H1 (cell line): ENCODE measurements around the gene OCSTAMP. TPM values are rescaled to one million over a fixed set of nuclear protein-coding genes. Genes with fewer than 3 reads are reported as not detected.

ENCODE experiments used
- CTCF ChIA-PET: fragments of 300-600 bp; sonication (Branson Sonifier 250); formaldehyde crosslinking; loops from one replicate; lab custom pipeline; 2021; ENCODE audit not compliant: partially characterized antibody; lab: Charles Lee
- POLR2A ChIA-PET: fragments of 300-600 bp; sonication (Branson Sonifier 250); formaldehyde crosslinking; loops from one replicate; lab custom pipeline; 2021; ENCODE audit warnings: inconsistent platforms; ENCODE audit not compliant: partially characterized antibody; lab: Charles Lee
- DNase-seq, 2 experiments: peaks; one replicate each; pipeline versions ENCODE4 v3.0.0 to v3.0.0-alpha.2; 2010 to 2022; ENCODE audit warnings: low spot score in 2 of 2, low read depth in 1 of 2, mixed read lengths in 1 of 2
- FAIRE-seq: peaks from 2 replicates; lab custom pipeline; 2011; peaks lifted over from hg19 to GRCh38; lab: Jason Lieb, UNC
- H2AFZ ChIP-seq: 2 replicates; pipeline ENCODE4 v1.8.1; 2012; ENCODE audit warnings: low read length, inconsistent platforms
- H2AK5ac ChIP-seq: 2 replicates; pipeline ENCODE4 v1.6.1; 2013; ENCODE audit warnings: low read depth, low read length
- H2BK120ac ChIP-seq: replicated peaks from 2 replicates; pipeline ENCODE3; 2013; ENCODE audit warnings: low read depth, low read length, inconsistent platforms
- H2BK12ac ChIP-seq: 2 replicates; pipeline ENCODE4 v1.6.1; 2013; ENCODE audit warnings: low read depth, low read length
- H2BK15ac ChIP-seq: 2 replicates; pipeline ENCODE4 v1.6.1; 2013; ENCODE audit warnings: low read length
- H2BK20ac ChIP-seq: 2 replicates; pipeline ENCODE4 v1.6.1; 2013; ENCODE audit warnings: low read length
- H2BK5ac ChIP-seq: 2 replicates; pipeline ENCODE4 v1.6.1; 2013; ENCODE audit warnings: low read depth, low read length
- H3K14ac ChIP-seq: 2 replicates; pipeline ENCODE4 v1.6.1; 2013; ENCODE audit warnings: inconsistent platforms; ENCODE audit not compliant: insufficient read length
- H3K18ac ChIP-seq: 2 replicates; pipeline ENCODE4 v1.6.1; 2013; ENCODE audit warnings: low read length; ENCODE audit errors: extremely low read depth
- H3K23ac ChIP-seq: 2 replicates; pipeline ENCODE4 v1.6.1; 2013; ENCODE audit warnings: inconsistent platforms; ENCODE audit not compliant: insufficient read length
- H3K23me2 ChIP-seq: 2 replicates; pipeline ENCODE4 v1.6.1; 2013; ENCODE audit warnings: low read depth, low read length
- H3K27ac ChIP-seq: 2 replicates; pipeline ENCODE4 v1.6.1; 2011; ENCODE audit warnings: low read depth, low read length, inconsistent platforms
- H3K27me3 ChIP-seq, 4 experiments: replicated peaks in 1 of 4; 1 replicate in 1 of 4; 2 replicates in 3 of 4; pipeline versions ENCODE4 v1.6.1 to v1.8.1; 2011 to 2013; ENCODE audit warnings: low read length in 3 of 4, mild to moderate bottlenecking in 3 of 4, inconsistent platforms in 2 of 4, mixed read lengths in 2 of 4, moderate library complexity in 1 of 4; ENCODE audit not compliant: control insufficient read depth in 3 of 4, insufficient read depth in 3 of 4; ENCODE audit errors: extremely low read depth in 1 of 4
- H3K36me3 ChIP-seq, 4 experiments: 2 replicates each; pipeline versions ENCODE4 v1.6.1 to v1.8.1; 2011 to 2013; ENCODE audit warnings: mild to moderate bottlenecking in 4 of 4, low read length in 3 of 4, moderate library complexity in 2 of 4, control low read depth in 1 of 4, inconsistent platforms in 1 of 4; ENCODE audit not compliant: insufficient read depth in 4 of 4, control insufficient read depth in 2 of 4
- H3K4ac ChIP-seq: replicated peaks from 2 replicates; pipeline ENCODE3; 2013; ENCODE audit warnings: low read length, low read depth, mixed read lengths, inconsistent platforms; ENCODE audit not compliant: insufficient read length
- H3K4me1 ChIP-seq, 4 experiments: replicated peaks in 1 of 4; 1 replicate in 1 of 4; 2 replicates in 3 of 4; pipeline versions ENCODE4 v1.6.1 to v1.8.1; 2011 to 2013; ENCODE audit warnings: low read length in 3 of 4, inconsistent platforms in 2 of 4, mixed read lengths in 1 of 4; ENCODE audit not compliant: insufficient read depth in 4 of 4, control insufficient read depth in 3 of 4
- H3K4me2 ChIP-seq, 2 experiments: 2 replicates each; pipeline versions ENCODE4 v1.6.1 to v1.8.1; 2011 to 2013; ENCODE audit warnings: low read depth in 2 of 2, low read length in 2 of 2, control low read depth in 1 of 2, inconsistent platforms in 1 of 2, mild to moderate bottlenecking in 1 of 2; ENCODE audit not compliant: insufficient read depth in 1 of 2
- H3K4me3 ChIP-seq, 4 experiments: fragments of 200-600, 300-600 bp in 1 of 4; sonication (generic), shearing (Covaris generic), sonication (Bioruptor Twin) in 1 of 4; 2 replicates each; pipeline versions ENCODE4 v1.5.1 to v1.8.1; 2011 to 2016; ENCODE audit warnings: low read length in 4 of 4, low read depth in 3 of 4, control low read depth in 2 of 4, inconsistent platforms in 2 of 4, mild to moderate bottlenecking in 2 of 4, mixed read lengths in 1 of 4, moderate library complexity in 1 of 4; ENCODE audit not compliant: insufficient read depth in 2 of 4; ENCODE audit errors: extremely low read depth in 1 of 4
- H3K56ac ChIP-seq: replicated peaks from 2 replicates; pipeline ENCODE3; 2013; ENCODE audit warnings: low read depth, mild to moderate bottlenecking, mixed read lengths, low read length, inconsistent platforms; ENCODE audit not compliant: insufficient read length
- H3K79me1 ChIP-seq: 2 replicates; pipeline ENCODE4 v1.6.1; 2013; ENCODE audit warnings: low read depth, low read length, control low read depth
- H3K79me2 ChIP-seq, 2 experiments: 2 replicates each; pipeline versions ENCODE4 v1.6.1 to v1.8.1; 2012 to 2013; ENCODE audit warnings: low read length in 2 of 2, mild to moderate bottlenecking in 2 of 2, inconsistent platforms in 1 of 2; ENCODE audit not compliant: insufficient read depth in 2 of 2, control insufficient read depth in 1 of 2
- H3K9ac ChIP-seq, 4 experiments: replicated peaks in 1 of 4; 1 replicate in 1 of 4; 2 replicates in 3 of 4; pipeline versions ENCODE4 v1.6.1 to v1.8.1; 2011 to 2013; ENCODE audit warnings: low read depth in 3 of 4, low read length in 3 of 4, control low read depth in 2 of 4, mild to moderate bottlenecking in 2 of 4, moderate library complexity in 2 of 4, inconsistent platforms in 1 of 4; ENCODE audit errors: extremely low read depth in 1 of 4
- H3K9me3 ChIP-seq, 2 experiments: 2 replicates each; pipeline versions ENCODE4 v1.6.1 to v1.8.1; 2012 to 2013; ENCODE audit warnings: mild to moderate bottlenecking in 2 of 2, moderate library complexity in 2 of 2, control low read depth in 1 of 2, inconsistent platforms in 1 of 2, low read depth in 1 of 2, low read length in 1 of 2, mixed read lengths in 1 of 2; ENCODE audit not compliant: insufficient read depth in 2 of 2
- H4K20me1 ChIP-seq, 2 experiments: replicated peaks in 1 of 2; 2 replicates each; pipeline versions ENCODE3 to v1.8.1; 2011 to 2013; ENCODE audit warnings: inconsistent platforms in 2 of 2, low read length in 2 of 2, mild to moderate bottlenecking in 1 of 2; ENCODE audit not compliant: insufficient read depth in 2 of 2, control insufficient read depth in 1 of 2
- H4K5ac ChIP-seq: 2 replicates; pipeline ENCODE4 v1.6.1; 2013; ENCODE audit warnings: low read length, low read depth, mixed read lengths, inconsistent platforms; ENCODE audit not compliant: insufficient read length
- H4K8ac ChIP-seq: 2 replicates; pipeline ENCODE4 v1.8.0; 2013; ENCODE audit warnings: mild to moderate bottlenecking, moderate library complexity, low read length, inconsistent platforms; ENCODE audit not compliant: insufficient read depth; ENCODE audit errors: extremely low read depth
- H4K91ac ChIP-seq: replicated peaks from 2 replicates; pipeline ENCODE3; 2013; ENCODE audit warnings: low read length, mixed read lengths, inconsistent platforms; ENCODE audit not compliant: insufficient read length
- ATF2 ChIP-seq: IDR thresholded peaks from 2 replicates; pipeline ENCODE4 v1.6.1; 2012; ENCODE audit warnings: low read length, inconsistent platforms
- CHD2 ChIP-seq: IDR thresholded peaks from 2 replicates; pipeline ENCODE4 v1.6.1; 2012; ENCODE audit warnings: low read length, improper control_type of control experiment
- CTCF ChIP-seq, 3 experiments: IDR thresholded peaks; 1 replicate in 2 of 3; 2 replicates in 1 of 3; pipeline versions ENCODE4 v1.5.1 to v1.6.1; 2011; ENCODE audit warnings: low read length in 3 of 3, mild to moderate bottlenecking in 3 of 3, inconsistent platforms in 2 of 3, low read depth in 1 of 3, moderate library complexity in 1 of 3; ENCODE audit not compliant: insufficient read depth in 1 of 3; ENCODE audit errors: control extremely low read depth in 1 of 3
- HDAC6 ChIP-seq: IDR thresholded peaks from one replicate; pipeline ENCODE4 v1.7.1; 2012; ENCODE audit warnings: low read depth, mild to moderate bottlenecking, inconsistent platforms, low read length, moderate library complexity
- KDM5A ChIP-seq: fragments of 200-600 bp; IDR thresholded peaks from 2 replicates; pipeline ENCODE4 v1.7.1; 2012; ENCODE audit warnings: mild to moderate bottlenecking, low read length, inconsistent platforms, mixed read lengths
- RAD21 ChIP-seq, 2 experiments: IDR thresholded peaks in 1 of 2; conservative IDR thresholded peaks in 1 of 2; 2 replicates each; pipeline ENCODE4 v1.6.1; 2011; ENCODE audit warnings: low read depth in 2 of 2, low read length in 2 of 2, improper control_type of control experiment in 1 of 2, inconsistent platforms in 1 of 2, mild to moderate bottlenecking in 1 of 2, moderate library complexity in 1 of 2
- RBBP5 ChIP-seq: IDR thresholded peaks from 2 replicates; pipeline ENCODE4 v1.7.1; 2012; ENCODE audit warnings: low read depth, mild to moderate bottlenecking, inconsistent platforms, low read length, moderate library complexity, borderline replicate concordance
- RNF2 ChIP-seq: fragments of 200-900, 300-1000 bp; sonication (generic); IDR thresholded peaks from 2 replicates; pipeline ENCODE4 v1.7.1; 2016; ENCODE audit warnings: borderline replicate concordance, low read depth, mild to moderate bottlenecking, antibody characterized with exemption, low read length; ENCODE audit not compliant: poor library complexity, severe bottlenecking; ENCODE audit errors: missing control alignments
- WGBS, 2 experiments: shearing (Covaris generic) in 1 of 2; methylation state at CpG; one replicate each; pipeline versions ENCODE4 v1.1.6 to v1.1.7; 2013 to 2015; ENCODE audit warnings: low lambda C conversion rate in 2 of 2, mixed read lengths in 2 of 2, inconsistent platforms in 1 of 2, low coverage in 1 of 2, missing lambda C conversion rate in 1 of 2; ENCODE audit not compliant: insufficient replicate concordance in 2 of 2, insufficient coverage in 1 of 2, insufficient read length in 1 of 2; ENCODE audit errors: extremely low coverage in 1 of 2, missing lambda C conversion rate in 1 of 2; 5-methylcytosine and 5-hydroxymethylcytosine counted together
- polyA plus RNA-seq, 7 experiments: library from polyadenylated mRNA; depleted of rRNA in 3 of 7; stranded (reverse) in 5 of 7; unstranded in 2 of 7; fragments of >200 nt in 5 of 7; fragments of 200-250 nt in 2 of 7; gene quantifications; 1 replicate in 5 of 7; 2 replicates in 1 of 7; 4 replicates in 1 of 7; pipeline versions ENCODE4 v1.2.1 to v1.2.3, GENCODE V29; 2011 to 2013; ENCODE audit warnings: missing spikeins in 2 of 7, mixed read lengths in 2 of 7
- total RNA-seq: library from RNA; stranded (reverse); fragmentation: NEBNext Ultra II Directional; extraction: Animal tissue kit (Norgen Biotek cat#: 25700); gene quantifications from 2 replicates; pipeline ENCODE4 v1.2.1, GENCODE V29; 2021

The OCSTAMP gene
- total and polyA plus RNA-seq, 2 of the 8 experiments (the other 6 are each of a cell fraction or from before 2014, with no cell fraction given), result 0.09 to 0.13 TPM

- no peak overlapping the region for H3K14ac ChIP-seq
- POLR2A ChIA-PET, result interaction anchor here (0.8 to 1.3 kb wide), 3 partner anchors 10 to 15 kb away, joined by 3 read pairs; no protein-coding TSS in a partner anchor
- 75% methylated on average over 2 of the region's 2 CpGs; no CpG with 5 or more reads in 1 of the 2 experiments for WGBS, 2 experiments
- H2BK15ac ChIP-seq, result no peak overlapping the region
- no peak overlapping the region for H3K18ac ChIP-seq
- H3K79me2 ChIP-seq, result no peaks in the 10 kb centered on the region
- H4K91ac ChIP-seq, result no peak overlapping the region
- H3K36me3 ChIP-seq, result no peaks in the 10 kb centered on the region
- H3K4me1 ChIP-seq, result peaks cover 0 to 5% (median 2%) of the 10 kb centered on the region in 4 experiments; a peak in 2 of 7 replicates
- H3K4ac ChIP-seq, result no peak overlapping the region
- no peak overlapping the region for H4K5ac ChIP-seq
- H3K23me2 ChIP-seq, result no peaks in the 10 kb centered on the region
- 0 out of 2 replicates have a peak overlapping the region, but pooled peaks have one; percentile 35 for H2BK20ac ChIP-seq
- H4K20me1 ChIP-seq, result no peaks in the 10 kb centered on the region
- H2BK5ac ChIP-seq, result no peak overlapping the region
- no peak overlapping the region for H2AFZ ChIP-seq
- no peak overlapping the region for H3K9ac ChIP-seq
- H2BK120ac ChIP-seq, result no peak overlapping the region
- H3K23ac ChIP-seq, result no peak overlapping the region
- no peak overlapping the region for H3K56ac ChIP-seq
- no peak for DNase-seq
- CTCF ChIA-PET, result interaction anchor here (0.8 to 7.3 kb wide), 18 partner anchors 10 to 158 kb away, joined by 3 to 48 read pairs (median 4); partner anchors contain the start of gene OCSTAMP
- H3K9me3 ChIP-seq, result no peaks in the 10 kb centered on the region
- H2AK5ac ChIP-seq, result no peak overlapping the region
- no peak overlapping the region for H3K27ac ChIP-seq
- peak; percentile 15 to 42; a peak in 1 of 4 replicates for TF ChIP-seq RAD21 (IDR thresholded peaks at IDR 0.05 in 1 of 2, conservative IDR thresholded peaks at IDR 0.05 in 1 of 2; ENCODE audit: low read depth in 2 of 2, low read length in 2 of 2)
- no peak for TF ChIP-seq RBBP5
- no peak for TF ChIP-seq RNF2
- peak in 2 of 3 experiments; percentile 37 to 56; a peak in 3 of 4 replicates for TF ChIP-seq CTCF (IDR thresholded peaks at IDR 0.05; ENCODE audit: control extremely low read depth in 1 of 3, insufficient read depth in 1 of 3, low read depth in 1 of 3, low read length in 3 of 3)
- no peak for TF ChIP-seq HDAC6
- TF ChIP-seq KDM5A, result no peak
- TF ChIP-seq ATF2, result no peak
- TF ChIP-seq CHD2, result no peak
- peak overlapping the region in 1 of 2 experiments; percentile 23; a peak in 1 of 4 replicates for H3K4me2 ChIP-seq
- H3K4me3 ChIP-seq, result no peak overlapping the region
- FAIRE-seq, result peak; percentile 58
- no peak overlapping the region for H4K8ac ChIP-seq
- no peak overlapping the region for H2BK12ac ChIP-seq
- H3K79me1 ChIP-seq, result no peaks in the 10 kb centered on the region
- no peaks in the 10 kb centered on the region for H3K27me3 ChIP-seq
Observed at GRCh38 chr20:46539113-46539512, 11.3 kb downstream of the OCSTAMP start.
